Measurements from ENCODE around the gene MTCL1.

Gene MTCL1

GRCh38 chr18:8694891-8695290, 10.5 kb upstream of the MTCL1 start:
- Mint-ChIP-seq H3K27ac (no peak overlapping the region), H3K27me3 (ENCODE audit: low read depth) (peaks cover 8% of the 10 kb centered on the region), H3K4me3 (no peak overlapping the region), H3K36me3 (ENCODE audit: low read depth) (no peaks in the 10 kb centered on the region), H3K9me3 (no peaks in the 10 kb centered on the region), H3K4me1 (no peaks in the 10 kb centered on the region)
- TF ChIP-seq CTCF (IDR thresholded peaks at IDR 0.05; ENCODE audit: unreplicated experiment in 3 of 3) = no peak

GRCh38 chr18:8695932-8696517, 9.3 kb upstream of the MTCL1 start:
- Mint-ChIP-seq H3K36me3 (ENCODE audit: low read depth) (no peaks in the 10 kb centered on the region), H3K9me3 (no peaks in the 10 kb centered on the region), H3K4me3 (no peak overlapping the region), H3K27ac (no peak overlapping the region), H3K27me3 (ENCODE audit: low read depth) (peaks cover 12% of the 10 kb centered on the region), H3K4me1 (no peaks in the 10 kb centered on the region)
- TF ChIP-seq CTCF (IDR thresholded peaks at IDR 0.05; ENCODE audit: unreplicated experiment in 3 of 3) = no peak

- peaks cover 3% of the 10 kb centered on the region for H3K4me1 Mint-ChIP-seq
- H3K36me3 Mint-ChIP-seq (ENCODE audit: low read depth) = no peaks in the 10 kb centered on the region
- TF ChIP-seq CTCF (IDR thresholded peaks at IDR 0.05; ENCODE audit: unreplicated experiment in 3 of 3) = peak; percentile 93 to 96 (median 94)
- H3K4me3 Mint-ChIP-seq = no peak overlapping the region
- no peaks in the 10 kb centered on the region for H3K9me3 Mint-ChIP-seq
- peaks cover 12% of the 10 kb centered on the region for H3K27me3 Mint-ChIP-seq (ENCODE audit: low read depth)
- no peak overlapping the region for H3K27ac Mint-ChIP-seq
Observed at GRCh38 chr18:8696749-8697211, 8.6 kb upstream of the MTCL1 start.

GRCh38 chr18:8699126-8699525, 6.2 kb upstream of the MTCL1 start:
- no peaks in the 10 kb centered on the region for H3K9me3 Mint-ChIP-seq
- H3K27ac Mint-ChIP-seq = no peak overlapping the region
- peaks cover 17% of the 10 kb centered on the region for H3K4me1 Mint-ChIP-seq
- H3K36me3 Mint-ChIP-seq (ENCODE audit: low read depth) = no peaks in the 10 kb centered on the region
- no peak for TF ChIP-seq CTCF (IDR thresholded peaks at IDR 0.05; ENCODE audit: unreplicated experiment in 3 of 3)
- peaks cover 25% of the 10 kb centered on the region for H3K27me3 Mint-ChIP-seq (ENCODE audit: low read depth)
- no peak overlapping the region for H3K4me3 Mint-ChIP-seq

GRCh38 chr18:8699948-8700347, 5.4 kb upstream of the MTCL1 start:
- H3K4me1 Mint-ChIP-seq = peaks cover 23% of the 10 kb centered on the region
- H3K27ac Mint-ChIP-seq = no peak overlapping the region
- H3K27me3 Mint-ChIP-seq (ENCODE audit: low read depth) = peaks cover 32% of the 10 kb centered on the region
- no peaks in the 10 kb centered on the region for H3K9me3 Mint-ChIP-seq
- H3K4me3 Mint-ChIP-seq = no peak overlapping the region
- no peaks in the 10 kb centered on the region for H3K36me3 Mint-ChIP-seq (ENCODE audit: low read depth)
- no peak for TF ChIP-seq CTCF (IDR thresholded peaks at IDR 0.05; ENCODE audit: unreplicated experiment in 3 of 3)

- peaks cover 29% of the 10 kb centered on the region for H3K27me3 Mint-ChIP-seq (ENCODE audit: low read depth)
- peaks cover 24% of the 10 kb centered on the region for H3K4me1 Mint-ChIP-seq
- H3K27ac Mint-ChIP-seq = no peak overlapping the region
- H3K4me3 Mint-ChIP-seq = peak overlapping the region; percentile 1 to 69 (median 52)
- no peaks in the 10 kb centered on the region for H3K9me3 Mint-ChIP-seq
- no peak for TF ChIP-seq CTCF (IDR thresholded peaks at IDR 0.05; ENCODE audit: unreplicated experiment in 3 of 3)
- no peaks in the 10 kb centered on the region for H3K36me3 Mint-ChIP-seq (ENCODE audit: low read depth)
Observed at GRCh38 chr18:8701546-8702118, 3.7 kb upstream of the MTCL1 start.
